Measurements from ENCODE around the gene ZNF90. TPM values are rescaled to one million over a fixed set of nuclear protein-coding genes. Genes with fewer than 3 reads are reported as not detected.

Gene ZNF90
- total RNA-seq, 1 donor from 2014 or later = 51.2 TPM

- Histone ChIP-seq H3K27ac (peak overlapping the region; percentile 71), H4K20me1 (ENCODE audit: low read depth) (no peaks in the 10 kb centered on the region), H3K36me3 (no peaks in the 10 kb centered on the region), H2AFZ (replicated peaks) (no peak overlapping the region), H3K9me3 (ENCODE audit: low read depth) (no peaks in the 10 kb centered on the region), H3F3A (ENCODE audit: low read depth) (peaks cover 22% of the 10 kb centered on the region), H3K4me2 (peak overlapping the region; percentile 57), H3K79me2 (ENCODE audit: low read depth) (no peaks in the 10 kb centered on the region), H3K9ac (no peak overlapping the region), H3K4me3 (no peak overlapping the region), H3K27me3 (no peaks in the 10 kb centered on the region), H3K4me1 (peaks cover 21% of the 10 kb centered on the region)
- Mint-ChIP-seq H3K4me3 (no peak overlapping the region), H3K9me3 (peaks cover 36% of the 10 kb centered on the region), H3K27me3 (ENCODE audit: insufficient read depth, low read depth) (peaks cover 2% of the 10 kb centered on the region), H3K36me3 (no peaks in the 10 kb centered on the region), H3K4me1 (no peaks in the 10 kb centered on the region), H3K27ac (no peak overlapping the region)
- no peak for DNase-seq (ENCODE audit: low spot score)
- TF ChIP-seq EZH2 (IDR thresholded peaks at IDR 0.05) (no peak), EZH2phosphoT487 (IDR thresholded peaks at IDR 0.05) (no peak), CTCF (IDR thresholded peaks at IDR 0.05) (no peak)
Measured at GRCh38 chr19:20153281-20153680, 75.5 kb downstream of the ZNF90 start.

DNA sequence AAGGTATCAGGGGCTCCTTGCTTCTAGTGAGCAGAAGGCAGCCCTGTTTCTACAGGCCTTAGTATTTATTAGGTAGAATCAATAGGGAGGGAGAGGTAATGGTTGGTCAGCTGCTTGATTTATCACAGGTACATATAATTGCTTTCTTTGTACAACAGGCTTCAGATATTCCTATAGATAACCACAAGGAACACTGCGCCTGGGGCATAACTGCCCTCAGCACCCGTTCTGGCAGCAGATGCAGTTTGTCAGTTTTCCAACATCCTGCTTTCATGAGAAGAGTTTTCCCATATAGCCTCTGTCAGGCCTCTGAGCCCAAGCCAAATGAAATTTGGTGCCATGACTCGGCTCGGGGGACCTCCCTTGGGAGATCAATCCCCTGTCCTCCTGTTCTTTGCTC lies 76.8 kb downstream of the ZNF90 start:
- no peak for DNase-seq (ENCODE audit: low spot score)
- no peak overlapping the region for H3K4me3 Mint-ChIP-seq
- Histone ChIP-seq H3K4me1 (peaks cover 21% of the 10 kb centered on the region), H3K27me3 (no peaks in the 10 kb centered on the region), H3K27ac (no peak overlapping the region), H3F3A (ENCODE audit: low read depth) (peaks cover 22% of the 10 kb centered on the region), H3K9ac (no peak overlapping the region), H2AFZ (replicated peaks) (no peak overlapping the region), H4K20me1 (ENCODE audit: low read depth) (no peaks in the 10 kb centered on the region), H3K36me3 (no peaks in the 10 kb centered on the region), H3K79me2 (ENCODE audit: low read depth) (no peaks in the 10 kb centered on the region), H3K4me3 (no peak overlapping the region), H3K9me3 (ENCODE audit: low read depth) (no peaks in the 10 kb centered on the region), H3K4me2 (no peak overlapping the region)
- H3K9me3 Mint-ChIP-seq = peaks cover 43% of the 10 kb centered on the region
- no peaks in the 10 kb centered on the region for H3K36me3 Mint-ChIP-seq
- TF ChIP-seq CTCF (IDR thresholded peaks at IDR 0.05) (no peak), EZH2phosphoT487 (IDR thresholded peaks at IDR 0.05) (no peak), EZH2 (IDR thresholded peaks at IDR 0.05) (no peak)
- no peak overlapping the region for H3K27ac Mint-ChIP-seq
- H3K4me1 Mint-ChIP-seq = no peaks in the 10 kb centered on the region
- H3K27me3 Mint-ChIP-seq (ENCODE audit: insufficient read depth, low read depth) = peaks cover 2% of the 10 kb centered on the region

DNA sequence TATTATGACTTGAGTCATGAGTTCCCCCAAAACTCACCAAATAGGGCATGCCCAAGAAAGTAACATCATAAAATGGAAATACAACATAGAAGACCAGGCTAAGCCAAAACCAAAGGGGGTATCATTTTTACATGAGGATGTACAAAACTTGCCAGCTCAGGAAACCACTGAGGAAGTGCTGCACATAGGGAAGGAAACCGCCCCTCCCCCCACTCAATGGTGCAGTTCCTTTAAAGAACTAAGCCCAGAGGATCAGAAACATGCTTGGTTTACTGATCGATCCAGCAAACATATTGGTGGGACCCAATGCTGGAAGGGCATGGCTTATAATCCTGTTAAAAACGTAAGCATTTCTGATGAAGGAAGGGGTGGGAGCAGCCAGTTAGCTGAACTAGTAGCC lies 85.0 kb downstream of the ZNF90 start:
- H3K9ac ChIP-seq = no peak overlapping the region
- H3K9me3 Mint-ChIP-seq = peaks cover 44% of the 10 kb centered on the region
- peaks cover 8% of the 10 kb centered on the region for H3F3A ChIP-seq (ENCODE audit: low read depth)
- H3K27me3 Mint-ChIP-seq (ENCODE audit: insufficient read depth, low read depth) = peaks cover 3% of the 10 kb centered on the region
- no peaks in the 10 kb centered on the region for H3K27me3 ChIP-seq
- H3K36me3 Mint-ChIP-seq = peaks cover 7% of the 10 kb centered on the region
- no peak overlapping the region for H3K27ac Mint-ChIP-seq
- no peak for DNase-seq (ENCODE audit: low spot score)
- H3K36me3 ChIP-seq = no peaks in the 10 kb centered on the region
- no peaks in the 10 kb centered on the region for H3K9me3 ChIP-seq (ENCODE audit: low read depth)
- H3K27ac ChIP-seq = no peak overlapping the region
- H3K4me1 ChIP-seq = no peaks in the 10 kb centered on the region
- peaks cover 1% of the 10 kb centered on the region for H3K79me2 ChIP-seq (ENCODE audit: low read depth)
- H3K4me2 ChIP-seq = no peak overlapping the region
- no peaks in the 10 kb centered on the region for H4K20me1 ChIP-seq (ENCODE audit: low read depth)
- no peak overlapping the region for H3K4me3 Mint-ChIP-seq
- H3K4me3 ChIP-seq = no peak overlapping the region
- H3K4me1 Mint-ChIP-seq = no peaks in the 10 kb centered on the region
- no peak for TF ChIP-seq EZH2 (IDR thresholded peaks at IDR 0.05)
- no peak for TF ChIP-seq EZH2phosphoT487 (IDR thresholded peaks at IDR 0.05)
- TF ChIP-seq CTCF (IDR thresholded peaks at IDR 0.05) = no peak
- H2AFZ ChIP-seq (replicated peaks) = no peak overlapping the region

All from neural progenitor cell (in vitro differentiated cells).